K562 (cell line): Measurements from ENCODE around the gene DCUN1D4. TPM values are rescaled to one million over a fixed set of nuclear protein-coding genes. Genes with fewer than 3 reads are reported as not detected.

ENCODE experiments used
- ATAC-seq: fragments of 200-7000 bp; cut with Tn5 transposase; 3 replicates; pipeline ENCODE4 v1.9.1; 2020; ENCODE audit warnings: moderate library complexity
- BruUV-seq: library from RNA; stranded (reverse); fragments of 400-500 nt; replicated peaks from 2 replicates; lab custom pipeline; 2021; lab: Mats Ljungman, UMichigan
- CTCF ChIA-PET: fragments of 300-600 bp; formaldehyde crosslinking; extraction: SDS; loops from one replicate; lab custom pipeline; 2021; ENCODE audit warnings: low intra/inter-chr PET ratio; lab: Yijun Ruan, JAX
- POLR2A ChIA-PET: fragments of 300-600, 350-650 bp; sonication (Branson Sonifier 250); formaldehyde crosslinking; extraction: SDS; loops from one replicate; lab custom pipeline; 2021; ENCODE audit warnings: antibody characterized with exemption, inconsistent platforms; lab: Yijun Ruan, JAX
- DNase-seq, 4 experiments: peaks; one replicate each; pipeline versions ENCODE4 v3.0.0 to v3.0.0-alpha.2; 2011 to 2018; ENCODE audit warnings: low spot score in 3 of 4, mixed read lengths in 3 of 4; ENCODE audit errors: extremely low read depth in 1 of 4
- FAIRE-seq: peaks from 2 replicates; lab custom pipeline; 2011; peaks lifted over from hg19 to GRCh38; lab: Jason Lieb, UNC
- H2AFZ ChIP-seq: 2 replicates; pipeline ENCODE4 v1.6.0; 2011; ENCODE audit warnings: low read depth, low read length, control low read depth, inconsistent platforms
- H3K27ac ChIP-seq: fragments of 200-600 bp; 3 replicates; pipeline ENCODE4 v1.8.0; 2011; ENCODE audit warnings: low read depth, mild to moderate bottlenecking, control low read depth, inconsistent platforms, low read length, moderate library complexity, mixed read lengths; ENCODE audit errors: extremely low read depth
- H3K27me3 ChIP-seq, 2 experiments: fragments of 300-600 bp in 1 of 2; 2 replicates in 1 of 2; 3 replicates in 1 of 2; pipeline versions ENCODE4 v1.6.0 to v1.8.0; 2011; ENCODE audit warnings: inconsistent platforms in 2 of 2, low read length in 2 of 2, mild to moderate bottlenecking in 1 of 2, mixed read lengths in 1 of 2, moderate library complexity in 1 of 2; ENCODE audit not compliant: control insufficient read depth in 2 of 2, insufficient read depth in 2 of 2
- H3K36me3 ChIP-seq: fragments of 300-600 bp; 3 replicates; pipeline ENCODE4 v1.8.0; 2011; ENCODE audit warnings: mild to moderate bottlenecking, low read length, inconsistent platforms; ENCODE audit not compliant: control insufficient read depth, insufficient read depth
- H3K4me1 ChIP-seq, 2 experiments: fragments of 200-600 bp in 1 of 2; replicated peaks in 1 of 2; 2 replicates in 1 of 2; 3 replicates in 1 of 2; pipeline versions ENCODE4 v1.5.1 to v1.8.0; 2011; ENCODE audit warnings: inconsistent platforms in 2 of 2, low read length in 2 of 2, mild to moderate bottlenecking in 1 of 2, mixed read lengths in 1 of 2, moderate library complexity in 1 of 2; ENCODE audit not compliant: control insufficient read depth in 2 of 2, insufficient read depth in 2 of 2
- H3K4me2 ChIP-seq: 2 replicates; pipeline ENCODE4 v1.6.1; 2011; ENCODE audit warnings: low read length, control low read depth, inconsistent platforms, mixed read lengths; ENCODE audit not compliant: insufficient read depth
- H3K4me3 ChIP-seq: fragments of 200-600 bp; sonication (generic), shearing (Covaris generic); 2 replicates; pipeline ENCODE4 v1.5.1; 2016; ENCODE audit warnings: control low read depth, inconsistent platforms
- H3K79me2 ChIP-seq: fragments of 200-600 bp; 3 replicates; pipeline ENCODE4 v1.8.0; 2011; ENCODE audit warnings: low read length, inconsistent platforms; ENCODE audit not compliant: control insufficient read depth, insufficient read depth
- H3K9ac ChIP-seq, 2 experiments: 2 replicates each; pipeline versions ENCODE4 v1.6.0 to v1.6.1; 2011; ENCODE audit warnings: low read depth in 2 of 2, low read length in 2 of 2, control low read depth in 1 of 2, inconsistent platforms in 1 of 2, mild to moderate bottlenecking in 1 of 2, mixed read lengths in 1 of 2; ENCODE audit not compliant: insufficient read depth in 1 of 2
- H3K9me1 ChIP-seq: one replicate; pipeline ENCODE4 v1.6.0; 2011; ENCODE audit warnings: inconsistent platforms, mild to moderate bottlenecking, low read length, moderate library complexity; ENCODE audit not compliant: control insufficient read depth, insufficient read depth
- H3K9me3 ChIP-seq: replicated peaks from 2 replicates; pipeline ENCODE4 v1.5.1; 2011; ENCODE audit warnings: low read depth, low read length, inconsistent platforms; ENCODE audit not compliant: control insufficient read depth, insufficient read depth
- H4K20me1 ChIP-seq: replicated peaks from 2 replicates; pipeline ENCODE4 v1.6.1; 2011; ENCODE audit warnings: low read length, inconsistent platforms, mixed read lengths; ENCODE audit not compliant: control insufficient read depth, insufficient read depth
- CBX3 ChIP-seq, 2 experiments: IDR thresholded peaks; 1 replicate in 1 of 2; 2 replicates in 1 of 2; pipeline ENCODE4 v1.6.1; 2012; ENCODE audit warnings: inconsistent platforms in 2 of 2, low read length in 2 of 2, borderline replicate concordance in 1 of 2, control low read depth in 1 of 2
- CHD2 ChIP-seq: IDR thresholded peaks from 2 replicates; pipeline ENCODE4 v1.6.1; 2011; ENCODE audit warnings: low read depth, low read length
- E2F4 ChIP-seq: sonication (generic); formaldehyde crosslinking; IDR thresholded peaks from 2 replicates; pipeline ENCODE4 v1.8.0; 2022; ENCODE audit warnings: mild to moderate bottlenecking, low read depth, missing genetic modification reagents
- FOXM1 ChIP-seq, 2 experiments: fragments of 450-650 bp in 1 of 2; sonication (generic) in 1 of 2; formaldehyde crosslinking in 1 of 2; IDR thresholded peaks; 2 replicates each; pipeline versions ENCODE4 v1.6.1 to v1.9.0; 2017 to 2022; ENCODE audit warnings: low read depth in 2 of 2, mild to moderate bottlenecking in 2 of 2, missing genetic modification reagents in 1 of 2, moderate library complexity in 1 of 2
- FOXP1 ChIP-seq: sonication (generic); formaldehyde crosslinking; IDR thresholded peaks from 2 replicates; pipeline ENCODE4 v1.8.0; 2022; ENCODE audit warnings: mild to moderate bottlenecking, missing genetic modification reagents
- HMGN3 ChIP-seq: IDR thresholded peaks from 2 replicates; pipeline ENCODE4 v1.6.1; 2011; ENCODE audit warnings: borderline replicate concordance, low read depth, mild to moderate bottlenecking, mixed read lengths, low read length; ENCODE audit not compliant: insufficient read length; ENCODE audit errors: extremely low read depth
- HMGXB4 ChIP-seq: sonication (generic); formaldehyde crosslinking; IDR thresholded peaks from 2 replicates; pipeline ENCODE4 v1.8.1; 2023; ENCODE audit warnings: mild to moderate bottlenecking, missing genetic modification reagents
- HOMEZ ChIP-seq: fragments of 250-450 bp; sonication (Bioruptor Pico); IDR thresholded peaks from 2 replicates; pipeline ENCODE4 v1.4.0; 2020; ENCODE audit warnings: mild to moderate bottlenecking, moderate library complexity
- ILF3 ChIP-seq: fragments of 450-650 bp; IDR thresholded peaks from 2 replicates; pipeline ENCODE4 v1.6.1; 2018; ENCODE audit warnings: antibody characterized with exemption, mild to moderate bottlenecking, moderate library complexity, borderline replicate concordance
- KLF13 ChIP-seq: fragments of 450-650 bp; IDR thresholded peaks from 2 replicates; pipeline ENCODE4 v1.6.1; 2016; ENCODE audit warnings: missing genetic modification characterization, low read depth, mild to moderate bottlenecking, missing compliant biosample characterization, moderate library complexity, borderline replicate concordance
- MEF2A ChIP-seq: IDR thresholded peaks from 2 replicates; pipeline ENCODE4 v1.6.1; 2011; ENCODE audit warnings: low read depth, mild to moderate bottlenecking, low read length, moderate library complexity; ENCODE audit not compliant: control insufficient read depth
- PHB ChIP-seq: fragments of 250-450 bp; sonication (Bioruptor Pico); IDR thresholded peaks from 2 replicates; pipeline ENCODE4 v1.5.0; 2021
- RBM17 ChIP-seq: fragments of 200-400 bp; formaldehyde crosslinking; IDR thresholded peaks from 2 replicates; pipeline ENCODE4 v1.6.1; 2017; ENCODE audit warnings: low read depth, mild to moderate bottlenecking, low read length, borderline replicate concordance
- SLC30A9 ChIP-seq: fragments of 250-450 bp; sonication (Bioruptor Pico); IDR thresholded peaks from 2 replicates; pipeline ENCODE4 v1.8.0; 2022; ENCODE audit warnings: mild to moderate bottlenecking, moderate library complexity
- ZC3H4 ChIP-seq: sonication (generic); formaldehyde crosslinking; IDR thresholded peaks from 2 replicates; pipeline ENCODE4 v1.9.0; 2021; ENCODE audit warnings: missing genetic modification reagents, borderline replicate concordance
- ZNF512 ChIP-seq: IDR thresholded peaks from 2 replicates; pipeline ENCODE4 v1.6.1; 2016; ENCODE audit warnings: missing genetic modification characterization, missing compliant biosample characterization
- ZNF584 ChIP-seq: fragments of 200-800 bp; sonication (Bioruptor generic); IDR thresholded peaks from 2 replicates; pipeline ENCODE4 v1.6.1; 2016; ENCODE audit warnings: low read depth, mild to moderate bottlenecking, missing genetic modification characterization, missing compliant biosample characterization
- WGBS: fragments of 100-300 bp; shearing (Covaris generic); methylation state at CpG from one replicate; pipeline ENCODE4 v1.1.6; 2016; ENCODE audit warnings: low coverage, mixed read lengths; ENCODE audit not compliant: insufficient coverage; ENCODE audit errors: missing lambda C conversion rate; 5-methylcytosine and 5-hydroxymethylcytosine counted together
- in situ Hi-C: fragments of 300-500 bp; cut with MboI; formaldehyde crosslinking; loops from 4 replicates; pipeline ENCODE4 v1.15.0; 2018; ENCODE audit warnings: inconsistent platforms, mixed read lengths
- intact Hi-C: fragments of 100-400 bp; cut with micrococcal nuclease; formaldehyde crosslinking; loops from 2 replicates; pipeline ENCODE4 v1.14.2; 2022
- polyA plus RNA-seq, 8 experiments: library from polyadenylated mRNA; depleted of rRNA in 4 of 8; stranded (reverse) in 5 of 8; unstranded in 3 of 8; fragments of >200 nt; fragmentation: Nextera tagmentation in 2 of 8; fragmentation: Illumina TruSeq in 1 of 8; extraction: Ambion mirVana in 2 of 8; extraction: Trizol in 1 of 8; gene quantifications; 2 replicates each; pipeline versions ENCODE4 v1.2.1 to v1.2.3, GENCODE V29; 2011 to 2014; ENCODE audit warnings: inconsistent platforms in 1 of 8, missing spikeins in 1 of 8
- total RNA-seq, 7 experiments: library from RNA; depleted of rRNA in 6 of 7; stranded (reverse); fragments of >200 nt in 6 of 7; fragmentation: Illumina TruSeq in 2 of 7; extraction: Trizol in 2 of 7; gene quantifications; 2 replicates each; pipeline versions ENCODE4 v1.2.1 to v1.2.3, GENCODE V29; 2011 to 2021; ENCODE audit warnings: low replicate concordance in 1 of 7

Gene DCUN1D4
- total and polyA plus RNA-seq, 9 of the 15 experiments (the other 6 are each of a cell fraction or from before 2014, with no cell fraction given), result 15.1 to 73.5 (median 23.0) TPM

GRCh38 chr4:51932261-51932660 is 89.3 kb downstream of the DCUN1D4 start:
- no peaks in the 10 kb centered on the region for H3K36me3 ChIP-seq
- POLR2A ChIA-PET, result no interaction called here
- BruUV-seq, result no TSS peak
- TF ChIP-seq PHB, result no peak
- TF ChIP-seq SLC30A9 (CRISPR knock-in tag), result no peak
- no peak for TF ChIP-seq FOXM1 (IDR thresholded peaks at IDR 0.05; ENCODE audit: low read depth)
- TF ChIP-seq FOXM1 (CRISPR knock-in tag; IDR thresholded peaks at IDR 0.05; ENCODE audit: low read depth), result no peak
- TF ChIP-seq ILF3, result no peak
- TF ChIP-seq ZNF584 (CRISPR knock-in tag), result no peak
- no peak for TF ChIP-seq ZNF512 (tag)
- TF ChIP-seq CHD2, result no peak
- TF ChIP-seq FOXP1 (CRISPR knock-in tag), result no peak
- TF ChIP-seq CBX3 (IDR thresholded peaks at IDR 0.05; ENCODE audit: borderline replicate concordance in 1 of 2, low read length in 2 of 2), result no peak
- TF ChIP-seq MEF2A, result no peak
- no peak for TF ChIP-seq HMGXB4 (CRISPR knock-in tag)
- TF ChIP-seq RBM17, result no peak
- no peak for TF ChIP-seq E2F4 (CRISPR knock-in tag)
- no peak for TF ChIP-seq HOMEZ (CRISPR knock-in tag)
- TF ChIP-seq HMGN3, result no peak
- no peak for TF ChIP-seq KLF13 (tag)
- TF ChIP-seq ZC3H4 (CRISPR knock-in tag), result no peak

More at GRCh38 chr4:51932261-51932660, 89.3 kb downstream of the DCUN1D4 start:
- DNase-seq (no peak), ATAC-seq (no peak), FAIRE-seq (no peak)
- H3K9ac ChIP-seq, result no peak overlapping the region
- intact Hi-C loops (no loop called here), in situ Hi-C loops (no loop called here)
- CTCF ChIA-PET, result no interaction called here
- no peak overlapping the region for H2AFZ ChIP-seq
- H3K4me2 ChIP-seq, result no peak overlapping the region
- no peaks in the 10 kb centered on the region for H3K27me3 ChIP-seq
- H3K9me1 ChIP-seq, result no peaks in the 10 kb centered on the region
- no peaks in the 10 kb centered on the region for H3K9me3 ChIP-seq
- H4K20me1 ChIP-seq, result no peaks in the 10 kb centered on the region
- no peaks in the 10 kb centered on the region for H3K4me1 ChIP-seq
- H3K79me2 ChIP-seq, result no peaks in the 10 kb centered on the region
- WGBS, result 0% methylated on average over 2 of the region's 2 CpGs
- no peak overlapping the region for H3K27ac ChIP-seq
- no peak overlapping the region for H3K4me3 ChIP-seq
